ENCODE measurements around the gene IGBP1.

DNA sequence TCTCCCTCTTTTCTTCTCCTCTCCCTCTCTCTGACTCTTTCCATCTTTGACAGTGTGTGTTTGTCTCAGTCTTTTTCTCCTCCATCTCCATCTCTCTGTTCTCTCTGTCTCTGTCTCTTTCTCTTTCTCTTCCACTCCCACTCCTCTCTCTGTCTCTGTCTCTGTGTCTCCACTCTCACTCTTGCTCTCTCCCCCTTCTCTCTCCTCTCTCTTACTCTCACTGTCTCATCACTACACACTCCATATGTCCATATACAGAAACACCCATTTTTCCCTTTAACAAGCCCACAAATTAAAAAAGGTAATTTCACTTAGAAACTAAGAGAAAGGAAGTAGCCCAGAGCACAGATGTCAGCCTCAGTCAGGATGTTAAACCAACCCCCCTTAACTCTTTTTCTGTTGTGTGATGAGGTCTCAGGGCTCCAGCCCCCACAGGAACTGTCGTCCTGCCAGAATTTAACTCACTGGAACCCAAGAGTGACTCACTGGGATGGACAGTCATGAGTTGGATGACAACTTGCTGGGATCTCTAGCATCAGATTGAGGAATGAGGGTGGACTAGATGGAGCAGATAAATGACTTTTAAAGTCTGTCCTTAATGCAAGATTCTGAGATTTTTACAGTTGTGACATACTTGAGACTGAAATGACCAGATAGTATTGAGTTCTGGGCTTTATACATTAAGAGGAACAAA, 43.5 kb upstream of the IGBP1 start:
- TF ChIP-seq POLR2A (IDR thresholded peaks at IDR 0.05; ENCODE audit: low read depth, low read length): no peak
- no peak for TF ChIP-seq POLR2AphosphoS5 (IDR thresholded peaks at IDR 0.05; ENCODE audit: low read depth, low read length)
